NCI-H524 (cell line): ENCODE results near the gene AP2A2.
"Not testable (repeated sequence)": the region's sequence is repeated elsewhere in the genome, so short reads cannot be mapped to it uniquely, and the experiment has no call there.

Experiments used
- DNase-seq, 2 experiments: peaks; one replicate each; lab custom pipeline; 2025; lab: John Stamatoyannopoulos, UW

The AP2A2 gene

GRCh38 chr11:954392-955153 is 28.9 kb downstream of the AP2A2 start:
- DNase-seq: no peak

- no peak for DNase-seq
Observed at GRCh38 chr11:955154-956063, 29.7 kb downstream of the AP2A2 start.

GRCh38 chr11:957212-957920 is 31.7 kb downstream of the AP2A2 start:
- DNase-seq: no peak

GRCh38 chr11:958101-958500 is 32.4 kb downstream of the AP2A2 start:
- DNase-seq: no peak

DNA sequence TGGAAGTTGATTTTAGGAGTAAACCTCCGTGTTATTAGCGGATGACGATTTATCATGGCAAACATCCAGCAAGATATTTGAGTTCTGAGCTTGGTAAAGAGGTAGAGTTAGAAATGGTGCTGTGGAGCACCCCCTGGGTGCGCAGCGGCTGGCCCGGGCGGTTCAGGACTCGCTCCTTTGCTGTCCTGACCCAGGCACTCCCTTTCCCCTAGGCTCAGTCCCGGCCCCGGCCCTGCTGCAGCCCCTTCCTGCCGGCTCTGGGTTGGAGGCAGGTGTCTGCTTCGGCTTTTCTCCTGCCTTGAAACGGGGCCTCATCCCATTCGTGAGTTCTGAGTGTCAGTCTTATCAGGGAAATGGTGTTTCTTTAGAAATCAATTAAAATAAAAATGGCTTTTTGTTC is 33.4 kb downstream of the AP2A2 start:
- no peak for DNase-seq

GRCh38 chr11:959608-960007 is 33.9 kb downstream of the AP2A2 start:
- DNase-seq: no peak

DNA sequence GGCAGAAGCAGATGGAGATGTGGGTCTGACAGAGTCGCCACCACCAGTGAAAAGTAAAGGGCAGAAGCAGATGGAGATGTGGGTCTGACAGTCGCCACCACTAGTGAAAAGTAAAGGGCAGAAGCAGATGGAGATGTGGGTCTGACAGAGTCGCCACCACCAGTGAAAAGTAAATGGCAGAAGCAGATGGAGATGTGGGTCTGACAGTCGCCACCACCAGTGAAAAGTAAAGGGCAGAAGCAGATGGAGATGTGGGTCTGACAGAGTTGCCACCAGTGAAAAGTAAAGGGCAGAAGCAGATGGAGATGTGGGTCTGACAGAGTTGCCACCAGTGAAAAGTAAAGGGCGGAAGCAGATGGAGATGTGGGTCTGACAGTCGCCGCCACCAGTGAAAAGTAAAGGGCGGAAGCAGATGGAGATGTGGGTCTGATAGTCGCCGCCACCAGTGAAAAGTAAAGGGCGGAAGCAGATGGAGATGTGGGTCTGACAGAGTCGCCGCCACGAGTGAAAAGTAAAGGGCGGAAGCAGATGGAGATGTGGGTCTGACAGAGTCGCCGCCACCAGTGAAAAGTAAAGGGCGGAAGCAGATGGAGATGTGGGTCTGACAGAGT is 35.7 kb downstream of the AP2A2 start:
- not testable (repeated sequence) for DNase-seq

GRCh38 chr11:961921-962320 is 36.3 kb downstream of the AP2A2 start:
- no peak for DNase-seq

DNA sequence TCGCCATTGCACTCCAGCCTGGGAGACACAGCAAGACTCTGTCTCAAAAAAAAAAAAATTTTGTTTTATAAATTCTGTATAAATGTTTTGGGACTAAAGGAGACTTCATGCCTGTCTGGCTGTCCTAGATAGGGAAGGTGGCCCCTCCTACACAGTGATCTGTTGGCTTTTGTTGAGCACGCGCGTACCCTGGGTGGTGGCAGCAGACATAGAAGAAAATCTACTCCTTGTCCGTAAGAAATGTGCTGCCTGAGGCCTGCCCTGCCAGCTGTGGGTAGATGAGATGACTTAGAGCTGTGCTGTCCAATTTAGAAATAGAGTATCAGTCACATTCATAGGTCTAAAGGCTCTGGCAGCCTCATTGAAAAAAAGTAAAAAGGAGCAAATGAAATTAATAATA is 37.0 kb downstream of the AP2A2 start:
- DNase-seq: no peak

DNA sequence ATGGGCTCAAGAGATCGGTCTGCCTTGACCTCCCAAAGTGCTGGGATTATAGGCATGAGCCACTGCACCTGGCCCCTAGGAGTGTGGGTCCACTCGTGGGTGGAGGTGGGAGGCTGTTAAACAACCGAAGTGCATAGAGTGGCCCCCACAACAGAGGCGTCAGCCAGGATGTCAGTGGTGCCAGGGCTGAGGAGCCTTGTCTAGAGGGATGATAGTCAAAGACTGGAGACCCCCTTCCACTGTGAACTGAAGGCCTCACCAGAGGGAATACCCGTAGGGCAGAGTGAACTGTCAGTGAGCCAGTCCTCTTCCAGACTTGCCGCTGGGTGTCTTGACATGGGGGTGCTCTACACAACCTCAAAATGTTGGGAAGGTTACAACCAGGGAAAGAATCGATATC is 38.2 kb downstream of the AP2A2 start:
- DNase-seq: no peak

DNA sequence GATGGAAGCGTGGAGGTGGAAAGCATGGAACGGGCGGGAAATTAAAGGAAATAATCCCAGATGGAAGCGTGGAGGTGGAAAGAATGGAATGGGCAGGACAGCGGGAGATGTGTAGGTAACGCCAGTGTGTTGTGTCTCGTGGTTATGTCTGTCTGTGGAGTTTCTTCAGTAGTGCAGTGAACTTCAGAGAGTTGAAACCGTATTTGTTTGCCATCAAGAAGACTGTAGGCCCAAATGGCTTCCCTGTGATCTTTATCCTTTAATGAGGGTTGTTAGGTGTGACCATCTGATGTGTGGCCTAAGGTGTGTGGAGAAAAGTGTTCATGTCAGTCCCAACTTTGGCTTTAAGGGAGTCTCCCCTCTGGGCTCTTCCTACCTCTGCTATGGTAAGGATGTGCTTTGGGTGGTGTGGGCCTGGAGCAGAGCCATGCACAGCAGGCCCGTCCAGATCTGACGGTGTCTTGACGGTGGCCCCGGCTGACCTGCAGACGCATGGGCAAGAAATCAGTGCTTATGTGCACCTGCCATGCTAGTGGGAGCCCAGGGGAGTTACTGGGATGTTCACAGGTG is 39.6 kb downstream of the AP2A2 start:
- no peak for DNase-seq

DNA sequence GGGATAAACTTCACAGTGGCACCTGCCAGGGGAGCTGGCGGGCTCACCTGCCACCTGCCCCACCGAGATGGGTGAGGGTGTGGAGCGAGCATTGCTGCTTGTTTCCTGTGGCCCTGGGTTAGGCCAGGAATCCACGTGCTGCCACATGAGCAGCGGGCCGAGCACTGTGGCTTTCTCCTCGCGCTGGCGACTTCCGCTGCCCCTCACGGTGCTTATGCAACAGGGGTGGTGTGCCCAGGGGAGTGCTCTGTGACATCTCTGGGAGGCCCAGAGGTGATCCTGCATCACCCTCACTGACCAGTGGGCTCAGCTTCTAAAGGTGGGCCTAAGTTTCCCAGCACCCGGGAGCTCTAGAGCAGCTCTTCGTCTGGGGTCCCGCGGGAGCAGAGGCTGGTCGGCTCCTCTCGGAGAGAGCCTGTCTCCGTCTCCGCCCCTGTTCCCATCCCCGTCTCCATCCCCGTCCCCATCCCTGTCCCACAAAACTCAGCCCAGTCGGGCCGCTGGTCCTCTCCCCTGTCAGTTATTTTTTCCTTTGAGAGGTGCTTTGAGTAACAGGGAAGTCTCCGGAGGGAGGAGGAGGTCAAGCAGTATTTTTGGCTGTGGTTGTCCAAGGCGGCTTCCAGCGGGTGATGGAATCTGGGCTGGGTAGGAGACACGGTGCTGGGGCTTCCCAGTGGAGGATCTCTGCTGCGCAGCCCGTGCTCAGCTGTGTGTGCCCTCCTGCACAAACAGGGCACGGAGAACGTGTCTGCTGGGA is 42.5 kb downstream of the AP2A2 start:
- DNase-seq: no peak

DNA sequence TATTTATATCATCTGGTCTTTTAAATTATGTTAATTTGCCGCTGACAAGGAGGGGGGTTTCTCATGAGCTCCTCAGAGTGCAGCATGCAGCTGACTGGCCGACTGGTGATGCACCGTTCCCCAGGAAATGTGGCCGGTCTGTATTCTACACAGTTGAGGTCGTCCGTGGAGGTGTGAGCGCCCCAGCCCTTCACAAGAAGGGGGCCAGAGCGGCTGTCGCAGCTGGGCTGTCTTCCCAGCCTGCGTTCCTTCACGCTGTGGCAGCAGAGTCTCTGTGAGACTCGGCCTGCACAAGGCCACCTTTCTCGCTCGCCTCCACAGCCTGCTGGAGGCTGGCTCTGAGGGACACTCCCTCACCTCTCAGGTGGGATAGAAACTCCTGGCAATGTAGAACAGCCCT is 43.2 kb downstream of the AP2A2 start:
- no peak for DNase-seq

DNA sequence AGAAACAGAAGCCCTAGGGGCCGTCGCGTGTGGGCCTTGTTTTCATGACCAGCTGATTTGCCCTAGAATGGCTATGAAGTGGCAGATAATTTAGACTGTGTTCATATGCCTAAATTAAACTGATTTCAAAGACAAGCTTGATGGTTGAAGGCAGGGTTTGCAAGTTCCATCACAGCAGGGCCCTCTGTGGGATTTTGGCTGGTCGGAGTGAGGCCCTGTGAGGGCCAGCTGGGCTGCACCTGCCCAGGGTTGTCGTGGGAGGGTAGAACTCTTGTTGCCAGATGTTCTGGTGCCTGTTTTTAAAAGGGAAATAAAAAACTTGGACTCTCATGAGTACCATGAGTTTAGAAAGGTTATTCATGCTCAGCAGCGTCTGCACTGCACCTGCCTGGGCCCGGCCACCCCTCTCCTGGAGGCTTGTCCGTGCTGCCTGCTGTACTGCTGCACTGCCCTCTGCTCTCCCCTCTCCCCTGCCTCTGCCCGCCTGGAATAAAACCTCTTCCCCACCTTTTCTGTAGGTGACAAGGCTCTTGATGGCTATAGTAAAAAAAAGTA is 44.1 kb downstream of the AP2A2 start:
- DNase-seq: no peak

DNA sequence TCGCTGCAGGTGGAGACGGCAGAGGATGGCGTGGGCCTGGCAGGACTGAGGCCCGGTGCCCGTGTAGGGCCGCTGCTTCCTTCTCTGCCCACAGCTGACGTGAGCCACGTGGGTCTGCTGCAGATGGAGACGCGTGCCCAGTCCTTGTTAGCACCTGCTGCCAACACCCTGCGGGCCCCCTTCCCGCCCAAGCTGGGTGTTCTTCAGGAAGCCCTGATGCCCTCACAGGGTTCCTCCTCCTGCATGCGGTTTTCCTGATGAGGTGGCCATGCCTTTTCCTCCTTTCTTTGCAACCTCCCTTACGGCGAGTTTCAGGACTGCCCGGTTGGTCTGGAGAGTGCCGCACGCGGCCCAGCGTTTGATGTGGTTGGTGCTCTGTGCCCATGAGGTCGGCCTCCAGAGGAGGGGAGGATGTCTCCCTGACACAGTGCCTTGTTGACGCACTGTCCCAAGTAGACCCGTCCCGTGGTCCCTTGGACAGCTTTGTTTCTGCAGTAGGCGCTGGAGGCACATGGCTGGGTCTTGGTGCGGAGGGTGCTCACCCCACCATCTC is 44.7 kb downstream of the AP2A2 start:
- no peak for DNase-seq

DNA sequence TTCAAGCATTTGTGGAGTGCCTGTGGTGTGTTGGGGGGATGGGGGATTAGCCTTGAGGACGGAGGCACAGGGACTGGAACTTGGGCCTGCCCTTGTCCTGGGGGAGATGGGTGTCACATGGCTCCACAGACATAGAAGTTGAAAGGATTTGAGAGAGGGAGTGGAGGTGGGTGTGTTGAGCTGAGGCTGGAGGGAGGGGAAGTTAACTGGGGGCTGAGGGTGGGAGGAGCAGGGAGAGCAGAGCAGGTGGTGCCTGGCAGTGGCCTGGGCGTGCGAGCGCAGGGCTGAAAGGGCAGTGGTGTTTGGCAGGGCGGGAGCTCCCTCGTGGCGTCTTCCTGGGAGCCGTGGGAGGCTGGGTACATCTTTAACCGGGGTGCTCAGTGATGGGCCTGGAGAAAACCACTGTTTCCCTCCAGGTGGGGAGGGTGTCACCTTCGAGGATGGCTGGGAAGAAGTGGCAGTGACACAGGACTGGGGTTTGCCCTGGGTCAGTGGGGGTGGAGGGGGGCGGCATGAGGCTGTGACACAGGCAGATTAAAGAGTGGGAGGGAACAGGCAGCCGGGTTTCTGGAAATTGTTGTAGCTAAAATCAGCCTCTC is 45.5 kb downstream of the AP2A2 start:
- no peak for DNase-seq

DNA sequence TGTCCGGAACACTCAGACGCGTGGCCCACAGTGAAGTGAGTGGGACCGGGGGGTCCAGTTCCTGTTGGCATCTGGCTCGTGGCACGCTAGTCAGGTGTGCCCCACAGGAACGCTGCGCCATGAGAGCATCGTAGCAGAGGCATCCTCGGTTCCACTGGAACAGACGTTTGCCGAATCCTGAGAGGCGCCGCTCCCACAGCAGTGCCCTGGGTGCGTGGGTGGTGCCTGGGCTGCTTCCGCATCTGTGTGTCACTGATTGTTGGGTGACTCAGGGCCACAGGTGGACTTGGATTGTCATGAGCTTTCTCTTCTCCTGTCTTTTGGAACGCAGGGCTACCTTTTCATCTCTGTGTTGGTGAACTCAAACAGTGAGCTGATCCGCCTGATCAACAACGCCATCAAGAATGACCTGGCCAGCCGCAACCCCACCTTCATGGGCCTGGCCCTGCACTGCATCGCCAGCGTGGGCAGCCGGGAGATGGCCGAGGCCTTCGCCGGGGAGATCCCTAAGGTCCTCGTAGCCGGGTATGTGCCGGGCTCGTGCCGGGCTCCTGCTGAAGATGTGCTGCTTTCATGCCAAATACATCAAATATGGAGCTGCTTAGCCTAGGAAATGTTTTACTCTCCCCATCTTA is 46.2 kb downstream of the AP2A2 start:
- no peak for DNase-seq

DNA sequence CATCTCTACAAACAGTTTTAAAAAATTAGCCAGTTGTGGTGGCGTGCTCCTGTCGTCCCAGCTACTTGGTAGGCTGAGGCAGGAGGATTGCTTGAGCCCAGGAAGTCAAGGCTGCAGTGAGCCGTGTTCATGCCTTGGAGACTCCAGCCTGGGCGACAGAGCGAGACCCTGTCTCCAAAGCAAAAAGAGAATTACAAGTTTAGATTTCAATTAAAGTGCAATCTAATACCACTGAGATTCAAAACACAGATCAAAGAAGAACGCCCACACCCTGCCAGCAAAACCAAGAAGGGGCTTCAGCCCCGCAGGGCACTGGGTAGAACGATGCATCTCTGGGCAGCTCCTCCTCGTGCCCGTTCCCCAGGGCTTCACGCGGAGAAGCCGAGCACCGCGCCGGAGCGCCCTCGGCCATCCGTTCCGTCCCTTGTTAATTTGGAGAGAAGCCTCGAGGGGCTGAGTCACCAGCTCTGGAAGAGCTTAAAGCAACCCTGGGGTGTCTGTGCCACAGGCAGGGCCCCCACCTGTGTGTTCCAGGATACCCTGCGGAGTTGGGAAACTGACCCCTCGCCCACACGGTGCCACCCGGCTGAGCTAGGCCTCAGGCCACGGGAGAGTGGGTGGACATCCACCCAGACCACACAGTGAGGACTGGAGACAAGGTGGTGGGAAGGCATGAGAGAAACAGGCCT is 47.0 kb downstream of the AP2A2 start:
- no peak for DNase-seq

GRCh38 chr11:973237-973636 is 47.6 kb downstream of the AP2A2 start:
- no peak for DNase-seq
